HL-60 (cell line): ENCODE results near the gene POMP.

Source experiments
- DNase-seq, 2 experiments: peaks; one replicate each; pipeline ENCODE4 v3.0.0-alpha.2; 2010 to 2020; ENCODE audit warnings: low read depth in 1 of 2, low spot score in 1 of 2
- H3K27ac ChIP-seq: fragments of 250-450 bp; sonication (Bioruptor Pico); replicated peaks from 2 replicates; pipeline ENCODE4 v1.5.1; 2020; ENCODE audit warnings: mild to moderate bottlenecking, moderate library complexity
- H3K27me3 ChIP-seq: fragments of 250-450 bp; sonication (Bioruptor Pico); 2 replicates; pipeline ENCODE4 v1.5.1; 2021; ENCODE audit warnings: mild to moderate bottlenecking, moderate library complexity; ENCODE audit not compliant: insufficient read depth, poor library complexity, severe bottlenecking
- H3K4me3 ChIP-seq: replicated peaks from 2 replicates; pipeline ENCODE4 v1.5.1; 2011; ENCODE audit warnings: mild to moderate bottlenecking, control low read depth, low read length; ENCODE audit not compliant: insufficient read depth
- CTCF ChIP-seq: IDR thresholded peaks from one replicate; pipeline ENCODE4 v1.5.1; 2011; ENCODE audit warnings: low read length, control low read depth, inconsistent platforms; ENCODE audit not compliant: insufficient read depth
- GABPA ChIP-seq: IDR thresholded peaks from 2 replicates; pipeline ENCODE4 v1.6.1; 2012; ENCODE audit warnings: low read depth
- POLR2AphosphoS5 ChIP-seq: IDR thresholded peaks from 2 replicates; pipeline ENCODE4 v1.6.1; 2012; ENCODE audit warnings: low read depth
- REST ChIP-seq: IDR thresholded peaks from 2 replicates; pipeline ENCODE4 v1.6.1; 2012; ENCODE audit warnings: low read depth; ENCODE audit not compliant: insufficient replicate concordance
- SPI1 ChIP-seq: IDR thresholded peaks from 2 replicates; pipeline ENCODE4 v1.6.1; 2012; ENCODE audit warnings: low read depth, mild to moderate bottlenecking, borderline replicate concordance

The POMP gene

GRCh38 chr13:28615916-28616446 lies 42.9 kb upstream of the POMP start:
- no peak overlapping the region for H3K27ac ChIP-seq
- no peak for TF ChIP-seq GABPA
- TF ChIP-seq CTCF, result no peak
- TF ChIP-seq SPI1, result no peak
- no peak for TF ChIP-seq REST
- TF ChIP-seq POLR2AphosphoS5, result no peak
- H3K4me3 ChIP-seq, result no peak overlapping the region
- DNase-seq, result no peak
- H3K27me3 ChIP-seq, result no peaks in the 10 kb centered on the region

GRCh38 chr13:28618230-28618994 lies 40.5 kb upstream of the POMP start:
- no peaks in the 10 kb centered on the region for H3K27me3 ChIP-seq
- no peak overlapping the region for H3K27ac ChIP-seq
- no peak overlapping the region for H3K4me3 ChIP-seq
- TF ChIP-seq GABPA (no peak), CTCF (no peak)
- no peak for DNase-seq

GRCh38 chr13:28620011-28620830 lies 38.7 kb upstream of the POMP start:
- TF ChIP-seq CTCF (no peak), REST (no peak), SPI1 (no peak), POLR2AphosphoS5 (no peak), GABPA (no peak)
- Histone ChIP-seq H3K27ac (no peak overlapping the region), H3K4me3 (no peak overlapping the region), H3K27me3 (no peaks in the 10 kb centered on the region)
- no peak for DNase-seq
